Tibial nerve (tissue), 4 donors: ENCODE data around the gene PIGR. TPM values are rescaled to one million over a fixed set of nuclear protein-coding genes. Genes with fewer than 3 reads are reported as not detected.

Source experiments
- DNase-seq, 2 donors: peaks; one replicate each; pipeline ENCODE4 v3.0.0-alpha.2; 2019; ENCODE audit warnings: low spot score in 2 of 2
- H3K27ac ChIP-seq, 4 donors: fragments of 200-600 bp; sonication (generic) in 3 of 4; one replicate each; pipeline ENCODE4 v1.5.1; 2017 to 2019; ENCODE audit warnings: mild to moderate bottlenecking in 1 of 4
- H3K27me3 ChIP-seq, 2 donors: fragments of 200-600 bp; sonication (generic) in 1 of 2; one replicate each; pipeline versions ENCODE4 v1.5.1 to v1.6.0; 2017 to 2019
- H3K36me3 ChIP-seq, 3 donors: fragments of 200-600 bp; sonication (generic); one replicate each; pipeline ENCODE4 v1.5.1; 2018 to 2019
- H3K4me1 ChIP-seq, 4 donors: fragments of 200-600 bp; sonication (generic) in 3 of 4; one replicate each; pipeline ENCODE4 v1.5.1; 2017 to 2019
- H3K4me3 ChIP-seq, 4 donors: fragments of 200-600 bp; sonication (generic) in 3 of 4; one replicate each; pipeline ENCODE4 v1.5.1; 2017 to 2019; ENCODE audit warnings: mild to moderate bottlenecking in 1 of 4, moderate library complexity in 1 of 4
- H3K9me3 ChIP-seq, 4 donors: fragments of 200-600 bp; sonication (generic) in 3 of 4; one replicate each; pipeline ENCODE4 v1.5.1; 2017 to 2019
- CTCF ChIP-seq, 5 experiments: fragments of 200-600 bp in 3 of 5; fragments of 450-650 bp in 2 of 5; sonication (generic) in 3 of 5; IDR thresholded peaks; one replicate each; pipeline ENCODE4 v1.5.1; 2016 to 2019; ENCODE audit warnings: antibody characterized with exemption in 5 of 5, mild to moderate bottlenecking in 3 of 5, moderate library complexity in 2 of 5
- EP300 ChIP-seq, 2 donors: sonication (generic); formaldehyde crosslinking; IDR thresholded peaks; one replicate each; pipeline ENCODE4 v1.6.1; 2017; ENCODE audit warnings: antibody characterized with exemption in 2 of 2, mild to moderate bottlenecking in 1 of 2
- POLR2A ChIP-seq, 2 donors: fragments of 450-650 bp; IDR thresholded peaks; one replicate each; pipeline ENCODE4 v1.6.1; 2017; ENCODE audit warnings: antibody characterized with exemption in 2 of 2, mild to moderate bottlenecking in 2 of 2, moderate library complexity in 2 of 2
- WGBS, 2 donors: methylation state at CpG; one replicate each; pipeline ENCODE4 v1.1.5; 2018; 5-methylcytosine and 5-hydroxymethylcytosine counted together
- total RNA-seq, 4 donors: library from RNA; depleted of rRNA; stranded (reverse); fragments of >200 nt; gene quantifications; one replicate each; pipeline ENCODE4 v1.1.0, GENCODE V29; 2016

The PIGR gene
- total RNA-seq, 4 donors from 2014 or later, result 0.22 TPM; not detected in 3

GRCh38 chr1:206967096-206967849 is 21.0 kb upstream of the PIGR start:
- H3K9me3 ChIP-seq, result no peaks in the 10 kb centered on the region
- TF ChIP-seq CTCF (IDR thresholded peaks at IDR 0.05), result no peak
- peak in 1 of 2 donors; percentile 55 for TF ChIP-seq EP300 (IDR thresholded peaks at IDR 0.05)
- WGBS, 2 donors, result 63 to 73% methylated on average over 8 of the region's 8 CpGs
- no peaks in the 10 kb centered on the region for H3K27me3 ChIP-seq
- peak in 1 of 2 donors; percentile 13 for DNase-seq
- H3K4me1 ChIP-seq, result peaks cover 0 to 4% (median 0%) of the 10 kb centered on the region in 4 donors
- no peak overlapping the region for H3K4me3 ChIP-seq
- no peak overlapping the region for H3K27ac ChIP-seq
- no peaks in the 10 kb centered on the region for H3K36me3 ChIP-seq

GRCh38 chr1:206965781-206966180 is 19.5 kb upstream of the PIGR start:
- Histone ChIP-seq H3K4me1 (peaks cover 0 to 4% (median 0%) of the 10 kb centered on the region in 4 donors), H3K4me3 (no peak overlapping the region), H3K36me3 (no peaks in the 10 kb centered on the region), H3K9me3 (no peaks in the 10 kb centered on the region), H3K27ac (no peak overlapping the region), H3K27me3 (no peaks in the 10 kb centered on the region)
- WGBS, 2 donors, result 86 to 100% methylated on average over 2 of the region's 2 CpGs
- DNase-seq, result no peak
- TF ChIP-seq POLR2A (IDR thresholded peaks at IDR 0.05) (no peak), CTCF (IDR thresholded peaks at IDR 0.05) (no peak), EP300 (IDR thresholded peaks at IDR 0.05) (no peak)

- Histone ChIP-seq H3K4me3 (no peak overlapping the region), H3K4me1 (peaks cover 0 to 4% (median 0%) of the 10 kb centered on the region in 4 donors), H3K9me3 (no peaks in the 10 kb centered on the region), H3K36me3 (no peaks in the 10 kb centered on the region), H3K27me3 (no peaks in the 10 kb centered on the region), H3K27ac (no peak overlapping the region)
- TF ChIP-seq POLR2A (IDR thresholded peaks at IDR 0.05), result no peak
- no peak for TF ChIP-seq EP300 (IDR thresholded peaks at IDR 0.05)
- TF ChIP-seq CTCF (IDR thresholded peaks at IDR 0.05), result no peak
- 80 to 89% methylated on average over 1 of the region's 1 CpG for WGBS, 2 donors
- no peak for DNase-seq
Observed at GRCh38 chr1:206963740-206964139, 17.5 kb upstream of the PIGR start.

GRCh38 chr1:206963119-206963712 is 16.9 kb upstream of the PIGR start:
- Histone ChIP-seq H3K4me1 (peaks cover 0 to 4% (median 0%) of the 10 kb centered on the region in 4 donors), H3K4me3 (no peak overlapping the region), H3K36me3 (no peaks in the 10 kb centered on the region), H3K27me3 (no peaks in the 10 kb centered on the region), H3K9me3 (no peaks in the 10 kb centered on the region), H3K27ac (no peak overlapping the region)
- TF ChIP-seq EP300 (IDR thresholded peaks at IDR 0.05) (no peak), POLR2A (IDR thresholded peaks at IDR 0.05) (no peak), CTCF (IDR thresholded peaks at IDR 0.05) (no peak)
- DNase-seq, result no peak
- WGBS, 2 donors, result 88 to 89% methylated on average over 5 of the region's 5 CpGs

- 81 to 82% methylated on average over 7 of the region's 7 CpGs for WGBS, 2 donors
- Histone ChIP-seq H3K9me3 (no peaks in the 10 kb centered on the region), H3K4me1 (no peaks in the 10 kb centered on the region), H3K36me3 (no peaks in the 10 kb centered on the region), H3K4me3 (no peak overlapping the region), H3K27ac (no peak overlapping the region), H3K27me3 (no peaks in the 10 kb centered on the region)
- no peak for DNase-seq
- no peak for TF ChIP-seq EP300 (IDR thresholded peaks at IDR 0.05)
- no peak for TF ChIP-seq POLR2A (IDR thresholded peaks at IDR 0.05)
- TF ChIP-seq CTCF (IDR thresholded peaks at IDR 0.05), result no peak
Observed at GRCh38 chr1:206962272-206962671, 16.0 kb upstream of the PIGR start.
